AG09309 (cell line): ENCODE results near the gene BLCAP.

Experiments used
- DNase-seq: peaks from one replicate; pipeline ENCODE4 v3.0.0-alpha.2; 2010; ENCODE audit warnings: low read depth
- H3K4me3 ChIP-seq: 2 replicates; pipeline ENCODE4 v1.5.1; 2011; ENCODE audit warnings: mild to moderate bottlenecking, low read depth, low read length, moderate library complexity; ENCODE audit not compliant: control insufficient read depth
- CTCF ChIP-seq: IDR thresholded peaks from 2 replicates; pipeline ENCODE4 v1.5.1; 2011; ENCODE audit warnings: mild to moderate bottlenecking, low read depth, low read length, inconsistent platforms; ENCODE audit not compliant: insufficient read depth, control insufficient read depth; ENCODE audit errors: missing control alignments

BLCAP gene

GRCh38 chr20:37515876-37516275 is 11.8 kb downstream of the BLCAP start:
- DNase-seq: no peak
- no peak overlapping the region for H3K4me3 ChIP-seq
- TF ChIP-seq CTCF: no peak

DNA sequence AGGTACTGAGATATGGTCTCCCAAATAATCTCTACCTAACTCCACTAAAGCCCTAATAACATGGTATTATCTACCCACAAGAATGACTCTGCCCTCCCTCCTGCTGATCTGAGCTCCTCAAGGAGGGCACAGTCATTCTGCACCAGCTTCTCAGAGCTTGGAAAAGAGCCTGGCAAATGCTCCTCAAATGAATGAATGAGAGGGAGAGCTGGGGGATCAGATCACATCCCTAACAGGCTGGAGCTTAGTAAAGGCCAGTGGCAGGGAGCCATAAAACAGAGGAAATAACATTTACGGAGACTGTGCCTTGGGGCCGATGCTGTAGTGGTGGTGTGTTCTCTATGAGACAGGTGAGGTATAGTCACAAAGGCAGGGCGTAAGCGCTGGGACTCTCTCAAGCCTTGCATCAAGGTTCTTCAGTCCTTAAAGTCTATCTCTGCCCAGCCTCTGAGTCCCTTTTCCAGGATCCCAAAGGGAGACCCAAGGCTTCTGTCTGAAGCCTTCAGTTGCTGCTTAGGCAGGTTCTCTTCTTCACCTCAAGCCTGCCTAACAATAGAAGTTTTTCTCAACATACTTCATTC is 13.8 kb downstream of the BLCAP start:
- DNase-seq: no peak
- H3K4me3 ChIP-seq: no peak overlapping the region
- TF ChIP-seq CTCF: no peak

GRCh38 chr20:37511610-37512275 is 15.9 kb downstream of the BLCAP start:
- no peak for TF ChIP-seq CTCF
- no peak overlapping the region for H3K4me3 ChIP-seq

DNA sequence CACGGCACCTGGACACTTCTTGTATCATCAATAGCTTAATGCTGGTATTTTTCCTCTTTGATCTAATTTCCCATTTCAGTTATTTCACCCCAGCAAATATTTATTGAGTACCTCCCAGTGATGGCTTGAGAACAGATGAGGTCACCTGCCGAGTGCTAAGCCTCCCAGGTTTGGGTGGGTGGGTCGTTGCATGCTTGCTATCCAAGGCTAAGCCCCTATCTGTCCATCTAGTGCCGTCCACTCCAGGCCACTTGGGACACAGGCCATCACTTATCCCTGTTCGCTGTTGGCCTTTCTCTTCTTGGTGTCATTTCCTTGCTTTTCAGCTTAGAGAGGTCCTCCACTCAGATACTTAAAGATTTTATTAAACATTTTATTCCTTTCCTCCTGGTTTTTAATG is 17.4 kb downstream of the BLCAP start:
- no peak overlapping the region for H3K4me3 ChIP-seq
- DNase-seq: no peak
- TF ChIP-seq CTCF: no peak

More at GRCh38 chr20:37511610-37512275, 15.9 kb downstream of the BLCAP start:
- DNase-seq: peak; percentile 71

DNA sequence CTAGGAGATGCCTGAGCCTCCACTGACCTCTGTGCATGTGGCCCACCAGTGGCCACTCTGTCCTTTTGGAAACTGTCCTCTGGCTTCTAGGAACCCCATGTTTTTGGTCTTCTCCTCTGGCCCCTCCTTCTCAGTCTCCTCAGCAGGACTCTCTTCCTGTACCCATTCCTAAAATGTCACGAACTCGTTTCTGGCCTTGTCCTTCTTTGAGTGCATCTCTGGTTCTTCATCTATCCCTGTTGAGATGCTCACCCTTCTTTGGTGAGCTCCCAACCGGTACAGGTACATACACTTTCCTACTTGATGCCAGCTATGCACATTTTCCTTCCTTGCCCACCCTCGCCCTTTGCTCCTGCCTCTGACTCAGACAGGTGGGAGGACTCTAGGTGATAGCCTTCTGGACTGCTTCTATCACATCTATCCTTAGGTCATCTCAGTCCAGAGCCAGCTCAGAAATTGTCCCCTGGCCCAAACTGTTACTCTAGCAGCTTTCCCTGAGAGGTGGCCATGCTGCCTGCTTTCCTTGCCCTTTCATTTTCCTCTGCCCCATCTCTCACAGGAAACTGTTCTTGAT is 21.4 kb downstream of the BLCAP start:
- no peak overlapping the region for H3K4me3 ChIP-seq
- TF ChIP-seq CTCF: no peak
- no peak for DNase-seq

GRCh38 chr20:37505263-37506151 is 22.2 kb downstream of the BLCAP start:
- DNase-seq: no peak
- TF ChIP-seq CTCF: no peak
- H3K4me3 ChIP-seq: no peak overlapping the region
